Measurements from ENCODE around the gene CMTM1. TPM values are rescaled to one million over a fixed set of nuclear protein-coding genes. Genes with fewer than 3 reads are reported as not detected.
"Not testable (repeated sequence)": the region's sequence is repeated elsewhere in the genome, so short reads cannot be mapped to it uniquely, and the experiment has no call there.

CMTM1 gene
- total and polyA plus RNA-seq, 2 donors = 0.64 to 5.1 TPM

DNA sequence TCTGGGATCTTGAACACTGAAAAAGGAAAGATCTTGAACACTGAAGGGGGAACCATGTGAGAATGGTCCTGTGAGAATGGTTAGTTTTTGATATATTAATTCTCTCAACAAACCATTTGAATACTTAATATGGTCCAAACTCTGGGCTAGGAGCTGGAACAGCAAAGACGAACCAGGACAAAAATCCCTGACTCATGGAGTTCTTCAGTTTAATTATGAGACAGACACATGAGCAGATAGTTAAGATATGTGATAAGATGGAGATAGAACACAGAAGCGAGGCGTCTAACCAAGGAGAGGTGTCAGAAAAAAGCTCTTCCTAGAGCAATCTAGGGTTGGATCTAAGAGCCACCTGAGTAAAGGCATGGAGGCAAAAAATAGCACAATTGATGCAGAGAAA lies 12.2 kb upstream of the CMTM1 start:
- DNase-seq (ENCODE audit: low read depth in 6 of 9, low spot score in 9 of 9) = no peak
- Histone ChIP-seq H3K27ac (ENCODE audit: low read depth in 1 of 2, low read length in 1 of 2) (no peak overlapping the region), H3K4me1 (ENCODE audit: control insufficient read depth in 2 of 2, insufficient read depth in 2 of 2, low read length in 2 of 2) (peaks cover 54 to 60% of the 10 kb centered on the region in 2 donors), H3K9me3 (ENCODE audit: control insufficient read depth in 2 of 2, insufficient read depth in 1 of 2, low read length in 1 of 2) (no peaks in the 10 kb centered on the region), H3K36me3 (ENCODE audit: control insufficient read depth in 2 of 2, insufficient read depth in 2 of 2, low read length in 1 of 2) (peaks cover 8 to 16% of the 10 kb centered on the region in 2 donors), H3K27me3 (ENCODE audit: control insufficient read depth in 2 of 2, insufficient read depth in 1 of 2, low read length in 1 of 2) (no peaks in the 10 kb centered on the region), H3K4me3 (ENCODE audit: low read length in 2 of 2) (peak overlapping the region in 1 of 2 donors; percentile 78)
- WGBS = 42% methylated on average over 3 of the region's 3 CpGs

- Histone ChIP-seq H3K9me3 (ENCODE audit: control insufficient read depth in 2 of 2, insufficient read depth in 1 of 2, low read length in 1 of 2) (no peaks in the 10 kb centered on the region), H3K27ac (ENCODE audit: low read depth in 1 of 2, low read length in 1 of 2) (no peak overlapping the region)
- 88% methylated on average over 6 of the region's 6 CpGs for WGBS
Observed at GRCh38 chr16:66554495-66554894, 11.7 kb upstream of the CMTM1 start.

GRCh38 chr16:66560107-66560506 lies 6.1 kb upstream of the CMTM1 start:
- Histone ChIP-seq H3K27ac (ENCODE audit: low read depth in 1 of 2, low read length in 1 of 2) (peak overlapping the region in 1 of 2 donors; percentile 4), H3K4me1 (ENCODE audit: control insufficient read depth in 2 of 2, insufficient read depth in 2 of 2, low read length in 2 of 2) (peaks cover 14 to 36% of the 10 kb centered on the region in 2 donors), H3K36me3 (ENCODE audit: control insufficient read depth in 2 of 2, insufficient read depth in 2 of 2, low read length in 1 of 2) (peaks cover 28 to 55% of the 10 kb centered on the region in 2 donors), H3K27me3 (ENCODE audit: control insufficient read depth in 2 of 2, insufficient read depth in 1 of 2, low read length in 1 of 2) (no peaks in the 10 kb centered on the region), H3K4me3 (ENCODE audit: low read length in 2 of 2) (no peak overlapping the region), H3K9me3 (ENCODE audit: control insufficient read depth in 2 of 2, insufficient read depth in 1 of 2, low read length in 1 of 2) (no peaks in the 10 kb centered on the region)
- 79% methylated on average over 1 of the region's 1 CpG for WGBS
- DNase-seq (ENCODE audit: low read depth in 6 of 9, low spot score in 9 of 9) = no peak

More at GRCh38 chr16:66554495-66554894, 11.7 kb upstream of the CMTM1 start:
- no peak overlapping the region for H3K4me3 ChIP-seq (ENCODE audit: low read length in 2 of 2)
- peaks cover 11 to 20% of the 10 kb centered on the region in 2 donors for H3K36me3 ChIP-seq (ENCODE audit: control insufficient read depth in 2 of 2, insufficient read depth in 2 of 2, low read length in 1 of 2)
- no peaks in the 10 kb centered on the region for H3K27me3 ChIP-seq (ENCODE audit: control insufficient read depth in 2 of 2, insufficient read depth in 1 of 2, low read length in 1 of 2)
- peaks cover 49 to 55% of the 10 kb centered on the region in 2 donors for H3K4me1 ChIP-seq (ENCODE audit: control insufficient read depth in 2 of 2, insufficient read depth in 2 of 2, low read length in 2 of 2)
- DNase-seq (ENCODE audit: low read depth in 6 of 9, low spot score in 9 of 9) = no peak

DNA sequence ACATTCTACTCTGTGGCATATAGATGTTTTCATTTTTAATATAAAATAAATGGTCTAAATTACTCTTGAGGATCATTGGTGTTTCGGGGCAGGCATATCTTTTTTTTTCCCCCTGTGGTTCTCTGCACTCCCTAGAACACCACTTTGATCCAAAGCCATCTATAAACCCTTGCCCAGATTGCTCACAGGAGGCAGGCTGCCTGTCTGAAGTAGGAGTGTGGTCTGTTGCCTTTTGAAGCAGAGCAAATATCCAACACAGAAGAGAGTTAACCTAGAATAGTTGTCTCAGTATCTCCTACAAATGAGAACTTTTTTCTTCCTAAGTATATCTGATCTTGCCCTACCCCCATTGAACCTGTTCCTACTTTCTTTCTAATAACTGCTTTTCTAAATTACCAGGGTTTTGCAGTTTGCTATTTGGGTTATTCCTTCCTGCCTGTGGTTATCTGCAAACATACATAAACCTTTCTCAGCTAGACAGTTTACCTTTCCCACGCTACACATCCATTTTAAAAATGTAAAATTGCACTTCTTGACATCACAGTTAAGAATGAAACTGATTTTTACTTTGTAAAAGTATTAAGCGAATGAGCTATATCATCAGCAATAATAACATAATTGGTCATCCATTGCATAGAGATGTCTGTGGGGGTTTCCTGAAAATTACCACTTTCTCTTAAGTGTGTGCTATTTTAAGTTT lies 4.7 kb upstream of the CMTM1 start:
- Histone ChIP-seq H3K4me1 (ENCODE audit: control insufficient read depth in 2 of 2, insufficient read depth in 2 of 2, low read length in 2 of 2) (peaks cover 4 to 27% of the 10 kb centered on the region in 2 donors), H3K4me3 (ENCODE audit: low read length in 2 of 2) (no peak overlapping the region), H3K27ac (ENCODE audit: low read depth in 1 of 2, low read length in 1 of 2) (peak overlapping the region in 1 of 2 donors; percentile 49), H3K36me3 (ENCODE audit: control insufficient read depth in 2 of 2, insufficient read depth in 2 of 2, low read length in 1 of 2) (peaks cover 38 to 65% of the 10 kb centered on the region in 2 donors), H3K9me3 (ENCODE audit: control insufficient read depth in 2 of 2, insufficient read depth in 1 of 2, low read length in 1 of 2) (no peaks in the 10 kb centered on the region), H3K27me3 (ENCODE audit: control insufficient read depth in 2 of 2, insufficient read depth in 1 of 2, low read length in 1 of 2) (no peaks in the 10 kb centered on the region)
- 40% methylated on average over 3 of the region's 3 CpGs for WGBS
- DNase-seq (ENCODE audit: low read depth in 6 of 9, low spot score in 9 of 9) = no peak

GRCh38 chr16:66562409-66562808 lies 3.8 kb upstream of the CMTM1 start:
- WGBS = 65% methylated on average over 1 of the region's 1 CpG
- Histone ChIP-seq H3K9me3 (ENCODE audit: control insufficient read depth in 2 of 2, insufficient read depth in 1 of 2, low read length in 1 of 2) (no peaks in the 10 kb centered on the region), H3K36me3 (ENCODE audit: control insufficient read depth in 2 of 2, insufficient read depth in 2 of 2, low read length in 1 of 2) (peaks cover 44 to 71% of the 10 kb centered on the region in 2 donors), H3K27ac (ENCODE audit: low read depth in 1 of 2, low read length in 1 of 2) (peak overlapping the region in 1 of 2 donors; percentile 8), H3K27me3 (ENCODE audit: control insufficient read depth in 2 of 2, insufficient read depth in 1 of 2, low read length in 1 of 2) (no peaks in the 10 kb centered on the region), H3K4me1 (ENCODE audit: control insufficient read depth in 2 of 2, insufficient read depth in 2 of 2, low read length in 2 of 2) (peaks cover 3 to 27% of the 10 kb centered on the region in 2 donors), H3K4me3 (ENCODE audit: low read length in 2 of 2) (no peak overlapping the region)
- peak in 1 of 9 donors; percentile 58 for DNase-seq (ENCODE audit: low read depth in 6 of 9, low spot score in 9 of 9)

DNA sequence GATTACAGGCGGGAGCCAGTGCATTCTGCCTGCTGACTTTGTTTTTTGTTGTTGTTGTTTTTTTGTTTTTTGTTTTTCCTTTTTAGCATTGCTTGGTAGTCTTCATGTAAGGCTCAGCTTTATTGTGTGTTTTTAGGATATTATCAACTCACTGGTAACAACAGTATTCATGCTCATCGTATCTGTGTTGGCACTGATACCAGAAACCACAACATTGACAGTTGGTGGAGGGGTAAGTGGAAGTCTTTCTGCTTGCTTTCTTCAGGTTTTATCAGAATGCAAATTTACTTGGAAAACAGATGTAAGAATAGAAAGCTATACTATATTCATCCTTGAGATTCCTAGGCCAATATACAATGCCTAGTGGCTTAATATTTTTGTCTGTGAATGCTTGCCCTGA lies 3.3 kb upstream of the CMTM1 start:
- no peak overlapping the region for H3K4me3 ChIP-seq (ENCODE audit: low read length in 2 of 2)
- H3K27ac ChIP-seq (ENCODE audit: low read depth in 1 of 2, low read length in 1 of 2) = peak overlapping the region in 1 of 2 donors; percentile 8
- H3K9me3 ChIP-seq (ENCODE audit: control insufficient read depth in 2 of 2, insufficient read depth in 1 of 2, low read length in 1 of 2) = no peaks in the 10 kb centered on the region
- DNase-seq (ENCODE audit: low read depth in 6 of 9, low spot score in 9 of 9) = no peak
- peaks cover 40 to 69% of the 10 kb centered on the region in 2 donors for H3K36me3 ChIP-seq (ENCODE audit: control insufficient read depth in 2 of 2, insufficient read depth in 2 of 2, low read length in 1 of 2)
- H3K4me1 ChIP-seq (ENCODE audit: control insufficient read depth in 2 of 2, insufficient read depth in 2 of 2, low read length in 2 of 2) = peaks cover 2 to 27% of the 10 kb centered on the region in 2 donors
- no peaks in the 10 kb centered on the region for H3K27me3 ChIP-seq (ENCODE audit: control insufficient read depth in 2 of 2, insufficient read depth in 1 of 2, low read length in 1 of 2)
- 51% methylated on average over 2 of the region's 2 CpGs for WGBS

DNA sequence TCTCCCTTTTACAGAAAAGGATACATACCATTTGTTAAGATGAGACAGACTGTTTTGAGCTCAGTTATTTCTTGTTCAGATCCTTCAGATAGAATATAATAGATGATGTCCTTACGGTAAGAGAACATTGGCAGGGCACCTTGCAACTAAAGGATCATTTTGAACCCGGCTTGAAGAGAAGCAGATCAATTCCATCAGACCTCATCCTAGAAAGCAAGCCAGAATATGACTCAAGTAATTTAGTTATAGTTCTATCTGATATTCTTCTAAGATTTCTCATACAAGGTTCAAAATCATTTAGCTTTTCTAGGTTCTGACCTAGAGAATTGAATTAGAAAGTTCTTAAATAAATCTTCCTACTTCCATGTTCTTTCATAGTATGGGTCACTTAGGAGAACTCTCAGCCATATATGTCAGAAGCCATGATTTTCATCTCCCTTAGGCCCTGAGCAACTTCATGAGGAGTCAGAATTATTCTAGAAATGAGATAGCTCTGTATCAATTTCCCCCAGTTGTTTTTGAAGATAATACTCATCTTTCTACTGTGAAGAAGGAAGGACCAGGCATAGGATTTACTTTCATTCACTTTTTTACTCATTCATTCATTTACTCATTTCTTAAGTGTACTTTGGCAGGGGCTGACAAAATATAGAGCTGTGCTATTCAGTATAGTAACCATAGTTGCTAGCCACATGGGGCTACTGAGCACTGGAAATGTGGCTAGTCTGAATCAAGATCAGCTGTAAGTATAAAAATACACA lies 2.5 kb upstream of the CMTM1 start:
- Histone ChIP-seq H3K4me3 (ENCODE audit: low read length in 2 of 2) (no peak overlapping the region), H3K9me3 (ENCODE audit: control insufficient read depth in 2 of 2, insufficient read depth in 1 of 2, low read length in 1 of 2) (no peaks in the 10 kb centered on the region), H3K4me1 (ENCODE audit: control insufficient read depth in 2 of 2, insufficient read depth in 2 of 2, low read length in 2 of 2) (peaks cover 2 to 27% of the 10 kb centered on the region in 2 donors), H3K27ac (ENCODE audit: low read depth in 1 of 2, low read length in 1 of 2) (no peak overlapping the region), H3K27me3 (ENCODE audit: control insufficient read depth in 2 of 2, insufficient read depth in 1 of 2, low read length in 1 of 2) (no peaks in the 10 kb centered on the region), H3K36me3 (ENCODE audit: control insufficient read depth in 2 of 2, insufficient read depth in 2 of 2, low read length in 1 of 2) (peaks cover 39 to 63% of the 10 kb centered on the region in 2 donors)
- WGBS = 91% methylated on average over 2 of the region's 2 CpGs
- no peak for DNase-seq (ENCODE audit: low read depth in 6 of 9, low spot score in 9 of 9)

- not testable (repeated sequence) for DNase-seq (ENCODE audit: low read depth in 6 of 9, low spot score in 9 of 9); H3K4me3 ChIP-seq (ENCODE audit: low read length in 2 of 2); H3K27me3 ChIP-seq (ENCODE audit: control insufficient read depth in 2 of 2, insufficient read depth in 1 of 2, low read length in 1 of 2); H3K9me3 ChIP-seq (ENCODE audit: control insufficient read depth in 2 of 2, insufficient read depth in 1 of 2, low read length in 1 of 2); H3K27ac ChIP-seq (ENCODE audit: low read depth in 1 of 2, low read length in 1 of 2); H3K4me1 ChIP-seq (ENCODE audit: control insufficient read depth in 2 of 2, insufficient read depth in 2 of 2, low read length in 2 of 2)
- H3K36me3 ChIP-seq (ENCODE audit: control insufficient read depth in 2 of 2, insufficient read depth in 2 of 2, low read length in 1 of 2) = peaks cover 20 to 51% of the 10 kb centered on the region in 2 donors
- 95% methylated on average over 3 of the region's 3 CpGs for WGBS
Observed at GRCh38 chr16:66567270-66567669, 1.0 kb downstream of the CMTM1 start.

GRCh38 chr16:66568355-66568754 lies 2.1 kb downstream of the CMTM1 start:
- Histone ChIP-seq H3K27ac (ENCODE audit: low read depth in 1 of 2, low read length in 1 of 2) (no peak overlapping the region), H3K27me3 (ENCODE audit: control insufficient read depth in 2 of 2, insufficient read depth in 1 of 2, low read length in 1 of 2) (no peaks in the 10 kb centered on the region), H3K4me1 (ENCODE audit: control insufficient read depth in 2 of 2, insufficient read depth in 2 of 2, low read length in 2 of 2) (no peaks in the 10 kb centered on the region), H3K36me3 (ENCODE audit: control insufficient read depth in 2 of 2, insufficient read depth in 2 of 2, low read length in 1 of 2) (peaks cover 20 to 50% of the 10 kb centered on the region in 2 donors), H3K4me3 (ENCODE audit: low read length in 2 of 2) (no peak overlapping the region), H3K9me3 (ENCODE audit: control insufficient read depth in 2 of 2, insufficient read depth in 1 of 2, low read length in 1 of 2) (no peaks in the 10 kb centered on the region)
- no peak for DNase-seq (ENCODE audit: low read depth in 6 of 9, low spot score in 9 of 9)
- WGBS = 99% methylated on average over 2 of the region's 2 CpGs
